Testis (tissue), 3 donors: ENCODE data around the gene COL4A2. TPM values are rescaled to one million over a fixed set of nuclear protein-coding genes. Genes with fewer than 3 reads are reported as not detected.

Experiments
- DNase-seq: peaks from one replicate; pipeline ENCODE4 v3.0.0-alpha.2; 2019
- H3K27ac ChIP-seq, 2 donors: fragments of 200-600 bp; sonication (generic); one replicate each; pipeline ENCODE4 v1.5.1; 2019
- H3K27me3 ChIP-seq: fragments of 200-600 bp; sonication (generic); one replicate; pipeline ENCODE4 v1.5.1; 2019
- H3K36me3 ChIP-seq: fragments of 200-600 bp; sonication (generic); one replicate; pipeline ENCODE4 v1.5.1; 2017; ENCODE audit warnings: low read depth; ENCODE audit errors: missing control alignments
- H3K4me1 ChIP-seq: fragments of 200-600 bp; sonication (generic); one replicate; pipeline ENCODE4 v1.5.1; 2019
- H3K4me3 ChIP-seq, 2 donors: fragments of 200-600 bp; sonication (generic); one replicate each; pipeline ENCODE4 v1.5.1; 2017 to 2019
- H3K9me3 ChIP-seq: fragments of 200-600 bp; sonication (generic); one replicate; pipeline ENCODE4 v1.5.1; 2017
- CTCF ChIP-seq, 3 experiments: fragments of 450-650 bp in 2 of 3; fragments of 200-600 bp in 1 of 3; sonication (generic) in 1 of 3; IDR thresholded peaks; one replicate each; pipeline ENCODE4 v1.5.1; 2016 to 2019; ENCODE audit warnings: antibody characterized with exemption in 3 of 3, mild to moderate bottlenecking in 2 of 3, moderate library complexity in 1 of 3
- POLR2A ChIP-seq: fragments of 450-650 bp; IDR thresholded peaks from one replicate; pipeline ENCODE4 v1.6.1; 2017; ENCODE audit warnings: antibody characterized with exemption, mild to moderate bottlenecking, moderate library complexity
- WGBS, 2 donors: methylation state at CpG; one replicate each; pipeline ENCODE4 v1.1.5; 2018; 5-methylcytosine and 5-hydroxymethylcytosine counted together
- intact Hi-C: fragments of 100-400 bp; cut with DNase I; formaldehyde crosslinking; loops from one replicate; pipeline ENCODE4 v1.15.1; 2023; ENCODE audit warnings: low total_unique reads
- polyA plus RNA-seq: library from polyadenylated mRNA; stranded (reverse); fragments of 350-450 nt; fragmentation: Illumina TruSeq; extraction: RNeasy Lipid Tissue Mini Kit (QIAGEN cat#74804); gene quantifications from one replicate; pipeline ENCODE4 v1.2.3, GENCODE V29; 2014; ENCODE audit warnings: low read depth, low replicate concordance; ENCODE audit not compliant: insufficient read depth
- total RNA-seq, 2 donors: library from RNA; depleted of rRNA; stranded (reverse); fragments of >200 nt; gene quantifications; one replicate each; pipeline ENCODE4 v1.2.3, GENCODE V29; 2016

The COL4A2 gene
- total and polyA plus RNA-seq, 3 donors from 2014 or later = 69.1 to 89.9 (median 81.0) TPM

- peaks cover 29% of the 10 kb centered on the region for H3K4me1 ChIP-seq
- H3K27ac ChIP-seq = no peak overlapping the region
- no peak for DNase-seq
- H3K27me3 ChIP-seq = no peaks in the 10 kb centered on the region
- intact Hi-C loops = no loop called here
- TF ChIP-seq POLR2A = no peak
- no peak for TF ChIP-seq CTCF (IDR thresholded peaks at IDR 0.05)
- no peak overlapping the region for H3K4me3 ChIP-seq
- no peaks in the 10 kb centered on the region for H3K36me3 ChIP-seq
- no peaks in the 10 kb centered on the region for H3K9me3 ChIP-seq
- WGBS, 2 donors = 79 to 88% methylated on average over 17 to 19 of the region's 19 CpGs
Measured at GRCh38 chr13:110261166-110262081, 45.7 kb upstream of the COL4A2 start.

GRCh38 chr13:110262082-110262436 lies 45.0 kb upstream of the COL4A2 start:
- intact Hi-C loops = no loop called here
- H3K4me3 ChIP-seq = no peak overlapping the region
- peak overlapping the region in 1 of 2 donors; percentile 1 for H3K27ac ChIP-seq
- H3K36me3 ChIP-seq = no peaks in the 10 kb centered on the region
- peaks cover 29% of the 10 kb centered on the region for H3K4me1 ChIP-seq
- DNase-seq = no peak
- no peaks in the 10 kb centered on the region for H3K9me3 ChIP-seq
- 81 to 86% methylated on average over 9 to 11 of the region's 11 CpGs for WGBS, 2 donors
- no peak for TF ChIP-seq POLR2A
- no peak for TF ChIP-seq CTCF (IDR thresholded peaks at IDR 0.05)
- no peaks in the 10 kb centered on the region for H3K27me3 ChIP-seq

- intact Hi-C loops = no loop called here
- H3K36me3 ChIP-seq = no peaks in the 10 kb centered on the region
- TF ChIP-seq POLR2A (no peak), CTCF (IDR thresholded peaks at IDR 0.05) (no peak)
- H3K27ac ChIP-seq = peak overlapping the region in 1 of 2 donors; percentile 1
- H3K4me1 ChIP-seq = peaks cover 29% of the 10 kb centered on the region
- 28 to 32% methylated on average over 11 of the region's 11 CpGs for WGBS, 2 donors
- no peaks in the 10 kb centered on the region for H3K9me3 ChIP-seq
- peak; percentile 56 for DNase-seq
- H3K4me3 ChIP-seq = no peak overlapping the region
- H3K27me3 ChIP-seq = no peaks in the 10 kb centered on the region
Measured at GRCh38 chr13:110262508-110263291, 44.4 kb upstream of the COL4A2 start.

- peak overlapping the region in 1 of 2 donors; percentile 1 for H3K27ac ChIP-seq
- DNase-seq = no peak
- intact Hi-C loops = no loop called here
Measured at GRCh38 chr13:110263404-110263803, 43.7 kb upstream of the COL4A2 start.

More at GRCh38 chr13:110263404-110263803, 43.7 kb upstream of the COL4A2 start:
- Histone ChIP-seq H3K4me3 (no peak overlapping the region), H3K9me3 (no peaks in the 10 kb centered on the region), H3K36me3 (no peaks in the 10 kb centered on the region), H3K4me1 (peaks cover 29% of the 10 kb centered on the region), H3K27me3 (no peaks in the 10 kb centered on the region)
- 52 to 58% methylated on average over 5 of the region's 5 CpGs for WGBS, 2 donors
- TF ChIP-seq POLR2A = no peak
- no peak for TF ChIP-seq CTCF (IDR thresholded peaks at IDR 0.05)
